NT2/D1 (cell line): ENCODE data around the gene RNF32.

ENCODE experiments used
- SUZ12 ChIP-seq: IDR thresholded peaks from 2 replicates; pipeline ENCODE4 v1.6.1; 2011; ENCODE audit not compliant: insufficient read length, insufficient read depth; ENCODE audit errors: extremely low read depth
- YY1 ChIP-seq: IDR thresholded peaks from 2 replicates; pipeline ENCODE4 v1.6.1; 2011; ENCODE audit not compliant: insufficient read length, insufficient read depth

DNA sequence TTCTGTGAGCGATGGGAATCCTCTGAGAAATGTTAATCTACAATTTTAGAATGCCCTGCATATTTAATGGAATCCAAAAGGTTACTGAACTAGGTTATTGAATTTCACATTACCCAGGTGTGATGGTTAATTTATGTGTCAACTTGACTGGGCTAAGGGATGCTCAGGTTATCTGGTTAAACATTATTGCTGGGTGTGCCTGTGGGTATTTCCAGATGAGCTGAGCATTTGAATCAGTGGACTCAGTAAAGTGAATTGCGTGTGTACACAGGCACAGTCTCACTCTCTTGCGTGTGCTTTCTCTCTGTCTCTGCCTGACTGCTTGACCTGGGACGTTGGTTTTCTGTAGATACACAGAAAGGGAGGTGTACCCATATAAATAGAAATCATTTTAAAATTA, 21.7 kb downstream of the RNF32 start:
- TF ChIP-seq YY1: no peak
- TF ChIP-seq SUZ12: no peak
